ENCODE data around the gene PTDSS2. TPM values are rescaled to one million over a fixed set of nuclear protein-coding genes. Genes with fewer than 3 reads are reported as not detected.

Gene PTDSS2
- total and polyA plus RNA-seq, 10 of the 15 experiments (the other 5 are each of a cell fraction or from before 2014, with no cell fraction given): 0.39 to 21.1 (median 10.8) TPM

GRCh38 chr11:441418-442274, 8.4 kb upstream of the PTDSS2 start, which contains the start of gene ANO9 (continued):
- TF ChIP-seq PRDM15 (CRISPR knock-in tag; IDR thresholded peaks at IDR 0.05) (no peak), TCF3 (IDR thresholded peaks at IDR 0.05; ENCODE audit: borderline replicate concordance, insufficient read depth, low read depth, low read length) (0 out of 2 replicates have a peak, but pooled peaks have one; percentile 48), E4F1 (IDR thresholded peaks at IDR 0.05; ENCODE audit: borderline replicate concordance, partially characterized antibody) (no peak), POLR2A (IDR thresholded peaks at IDR 0.05; ENCODE audit: low read depth, low read length) (peak; percentile 78), RELB (IDR thresholded peaks at IDR 0.05; ENCODE audit: low read depth) (peak; percentile 43; the same call in 1 of the 2 replicates), GATAD2B (conservative IDR thresholded peaks at IDR 0.05; ENCODE audit: low read depth) (peak; percentile 72), BHLHE40 (IDR thresholded peaks at IDR 0.05; ENCODE audit: borderline replicate concordance in 1 of 2, low read depth in 2 of 2, low read length in 1 of 2) (peak in 1 of 2 experiments; percentile 39; a peak in 2 of 4 replicates), ZNF274 (IDR thresholded peaks at IDR 0.05; ENCODE audit: insufficient read depth, insufficient read length) (no peak), POLR2AphosphoS2 (IDR thresholded peaks at IDR 0.05; ENCODE audit: low read depth, low read length) (0 out of 2 replicates have a peak, but pooled peaks have one; percentile 36), SP1 (IDR thresholded peaks at IDR 0.05; ENCODE audit: low read depth, low read length) (no peak), ZBTB33 (IDR thresholded peaks at IDR 0.05) (no peak), SPI1 (IDR thresholded peaks at IDR 0.05; ENCODE audit: borderline replicate concordance, insufficient read depth, low read depth, low read length) (0 out of 2 replicates have a peak, but pooled peaks have one; percentile 7), USF1 (IDR thresholded peaks at IDR 0.05; ENCODE audit: borderline replicate concordance, extremely low read length, insufficient read depth, low read depth, low read length) (no peak), STAT1 (conservative IDR thresholded peaks at IDR 0.05) (no peak), RELA (IDR thresholded peaks at IDR 0.05; ENCODE audit: borderline replicate concordance, partially characterized antibody) (peak; percentile 82)

Measured in GM12878 (cell line).